Measurements from ENCODE around the gene KRTDAP.

The KRTDAP gene

GRCh38 chr19:35451338-35452096, 38.7 kb downstream of the KRTDAP start:
- no peak for DNase-seq (ENCODE audit: low read depth)

- no peak for DNase-seq (ENCODE audit: low read depth)
These were observed 40.8 kb downstream of the KRTDAP start for GRCh38 chr19:35449359-35450043.

DNA sequence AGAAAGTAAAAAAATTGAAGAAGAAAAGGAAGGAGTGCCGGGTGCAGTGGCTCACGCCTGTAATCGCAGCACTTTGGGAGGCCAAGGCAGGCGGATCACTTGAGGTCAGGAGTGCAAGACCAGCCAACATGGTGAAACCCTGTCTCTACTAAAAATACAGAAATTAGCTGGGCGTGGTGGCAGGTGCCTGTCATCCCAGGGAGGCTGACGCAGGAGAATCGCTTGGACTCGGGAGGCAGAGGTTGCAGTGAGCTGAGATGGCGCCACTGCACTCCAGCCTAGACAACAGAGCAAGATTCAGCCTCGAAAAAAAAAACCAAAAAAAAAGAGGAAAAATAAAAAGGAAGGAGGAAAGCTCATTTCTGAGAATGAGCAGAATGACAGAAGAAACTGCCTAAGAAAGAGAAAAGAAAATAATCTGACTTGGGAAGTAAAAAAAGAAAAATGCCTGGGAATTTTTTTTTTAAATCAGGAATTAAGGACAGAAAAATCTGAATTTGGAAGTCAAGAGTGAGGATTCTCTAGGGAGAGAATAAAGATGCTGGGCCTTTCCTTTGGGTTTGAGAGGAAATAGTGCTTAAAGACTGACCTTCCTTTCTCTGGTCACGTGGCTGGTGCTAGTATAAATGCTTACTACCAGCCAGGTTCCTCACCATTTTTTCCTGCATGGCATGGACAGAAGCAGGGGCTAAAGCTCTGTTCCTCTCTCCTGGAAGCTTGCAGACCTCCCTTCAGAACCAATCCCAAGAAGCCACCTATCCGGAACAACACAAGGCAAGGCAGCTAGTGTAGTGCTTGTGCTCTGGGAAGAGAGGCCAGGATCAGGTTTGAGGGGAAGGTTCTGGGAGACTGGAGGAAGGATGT, 42.4 kb downstream of the KRTDAP start, which contains the start of gene FFAR2:
Gene FFAR2, plus strand, starts transcription at position 652 of the 864 bp plus-strand sequence. CDS start 1,458 bp downstream, outside the sequence.
- DNase-seq (ENCODE audit: low read depth), result no peak

DNA sequence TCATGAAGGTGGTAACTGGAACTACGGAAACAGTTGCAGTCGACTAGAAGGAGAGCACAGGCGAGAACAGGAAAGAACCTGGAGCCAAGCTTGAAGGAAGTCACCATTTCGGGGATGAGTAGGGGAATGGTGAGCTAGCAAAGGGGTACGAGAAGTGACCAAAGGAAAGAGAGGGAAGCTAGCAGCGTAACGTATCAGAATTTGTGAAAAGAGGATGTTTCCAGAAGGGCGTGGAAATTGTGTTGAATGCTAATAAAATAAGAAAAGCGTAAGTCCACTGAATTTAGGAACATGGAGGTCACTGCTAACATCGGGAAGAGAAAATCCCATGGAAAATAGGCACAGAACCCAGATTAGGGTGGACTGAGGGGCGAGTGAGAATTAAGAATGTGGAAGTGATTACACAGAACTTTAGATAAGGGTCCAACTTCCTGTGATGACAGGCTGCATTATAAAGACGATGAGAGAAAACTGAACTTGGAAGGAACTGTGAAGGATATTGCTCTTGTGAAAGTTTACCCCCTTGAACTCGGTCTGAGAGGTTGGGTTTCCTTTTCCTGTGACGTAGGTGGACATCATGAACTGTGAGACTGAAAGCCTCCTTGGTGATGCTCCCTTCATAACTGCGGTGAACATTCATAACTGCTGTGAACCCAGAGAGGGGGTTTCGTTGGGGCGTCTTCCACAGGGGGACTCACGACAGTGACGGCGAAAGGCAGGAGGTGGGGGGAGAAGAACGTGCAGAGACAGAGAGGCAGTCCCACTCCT, 44.3 kb downstream of the KRTDAP start:
- DNase-seq (ENCODE audit: low read depth), result no peak

- DNase-seq (ENCODE audit: low read depth), result no peak
These were observed 45.5 kb downstream of the KRTDAP start for GRCh38 chr19:35444735-35445134.

- no peak for DNase-seq (ENCODE audit: low read depth)
These were observed 48.2 kb downstream of the KRTDAP start for GRCh38 chr19:35442091-35442490.

GRCh38 chr19:35439921-35440320, 50.3 kb downstream of the KRTDAP start:
- DNase-seq (ENCODE audit: low read depth), result no peak

GRCh38 chr19:35438527-35438926, 51.7 kb downstream of the KRTDAP start:
- no peak for DNase-seq (ENCODE audit: low read depth)

DNA sequence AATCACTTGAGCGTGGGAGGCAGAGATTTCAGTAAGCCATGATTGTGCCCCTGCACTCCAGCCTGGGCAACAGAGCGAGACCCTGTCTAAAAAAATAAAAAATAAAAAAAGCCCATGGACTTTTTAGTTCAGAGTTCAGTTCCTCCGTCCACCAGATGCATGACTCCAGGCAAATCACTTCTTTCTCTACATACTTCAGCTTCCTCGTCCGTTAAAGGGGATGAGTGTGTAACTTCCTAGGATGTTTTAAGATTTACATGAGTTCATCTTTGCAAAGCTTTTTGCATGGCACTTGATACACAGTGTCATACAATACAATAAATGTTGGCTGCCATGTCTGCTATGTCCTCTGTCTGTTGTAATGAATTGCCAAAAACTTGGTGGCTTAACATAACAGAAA, 52.2 kb downstream of the KRTDAP start:
- DNase-seq (ENCODE audit: low read depth), result no peak

- no peak for DNase-seq (ENCODE audit: low read depth)
These were observed 52.8 kb downstream of the KRTDAP start for GRCh38 chr19:35437406-35437951.
